Type B pancreatic cell (in vitro differentiated cells): ENCODE data around the gene DPM2. TPM values are rescaled to one million over a fixed set of nuclear protein-coding genes. Genes with fewer than 3 reads are reported as not detected.

ENCODE experiments used
- DNase-seq: peaks from one replicate; pipeline ENCODE4 v3.0.0; 2021; ENCODE audit warnings: mixed read lengths; ENCODE audit not compliant: unreplicated experiment; ENCODE audit errors: extremely low spot score
- H3K27ac Mint-ChIP-seq: 2 replicates; pipeline ENCODE4 v1.8.0; 2021; ENCODE audit warnings: mild to moderate bottlenecking, mixed read lengths
- H3K27me3 Mint-ChIP-seq: 2 replicates; pipeline ENCODE4 v1.8.0; 2021; ENCODE audit warnings: mixed read lengths
- H3K36me3 Mint-ChIP-seq: 2 replicates; pipeline ENCODE4 v1.8.0; 2021; ENCODE audit warnings: mixed read lengths
- H3K4me1 Mint-ChIP-seq: one replicate; pipeline ENCODE4 v1.8.0; 2021; ENCODE audit warnings: mixed read lengths; ENCODE audit not compliant: unreplicated experiment
- H3K4me3 Mint-ChIP-seq: 2 replicates; pipeline ENCODE4 v1.8.0; 2021; ENCODE audit warnings: mild to moderate bottlenecking, mixed read lengths
- H3K9me3 Mint-ChIP-seq: 2 replicates; pipeline ENCODE4 v1.8.0; 2021; ENCODE audit warnings: mixed read lengths
- CTCF ChIP-seq: fragments of 200-600 bp; sonication (generic); conservative IDR thresholded peaks from 2 replicates; pipeline ENCODE4 v1.5.0; 2021; ENCODE audit warnings: antibody characterized with exemption, mild to moderate bottlenecking
- total RNA-seq: library from RNA; stranded (reverse); gene quantifications from 2 replicates; pipeline ENCODE4 v1.2.1, GENCODE V29; 2021; ENCODE audit warnings: low replicate concordance

Gene DPM2
- total RNA-seq, 1 donor from 2014 or later = 41.6 TPM

DNA sequence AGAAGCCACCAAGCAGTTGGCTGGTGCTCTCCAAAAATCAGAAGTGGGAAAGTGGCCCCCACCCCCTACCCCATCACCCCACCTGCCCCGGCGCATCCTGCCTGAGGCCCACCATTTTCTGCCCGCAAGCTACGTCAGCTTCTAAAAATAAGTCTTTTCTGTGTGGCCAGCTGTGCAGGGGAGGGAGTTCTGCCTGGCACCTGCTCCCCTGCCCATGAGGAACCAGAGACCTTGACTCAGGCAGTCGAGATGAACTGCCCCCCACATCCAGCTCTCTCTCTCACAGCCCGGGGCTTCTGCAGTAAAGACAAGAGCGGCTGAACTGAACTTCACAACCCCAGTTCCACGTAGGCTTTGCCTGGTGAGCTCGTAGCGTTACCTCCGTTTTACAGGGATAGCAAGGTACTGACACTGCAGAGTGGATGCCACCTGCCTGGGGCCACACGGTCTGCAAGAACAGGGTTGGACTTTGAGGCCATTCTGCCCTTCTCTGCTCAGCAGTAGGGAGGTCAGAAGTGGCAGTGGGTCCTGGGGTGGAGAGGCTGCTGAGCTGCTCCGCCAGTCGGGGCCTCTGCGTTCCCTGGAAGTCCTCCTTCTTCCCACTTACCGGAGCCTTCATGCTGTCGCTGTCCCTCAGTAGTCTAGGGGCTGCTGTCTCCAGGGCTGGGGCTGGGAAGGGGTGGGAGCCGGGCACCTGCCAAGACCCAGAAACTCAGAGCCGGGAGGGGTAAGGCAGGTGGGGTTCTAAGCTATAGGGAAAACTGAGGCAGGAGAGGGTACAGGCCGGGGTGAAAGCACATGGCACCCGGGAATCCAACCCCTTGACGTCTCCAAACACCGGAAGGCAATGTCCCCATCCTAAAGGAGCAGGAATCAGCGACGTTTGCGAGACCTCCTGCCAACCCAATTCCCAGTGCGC is 21.6 kb downstream of the DPM2 start:
- Mint-ChIP-seq H3K9me3 (no peaks in the 10 kb centered on the region), H3K27me3 (no peaks in the 10 kb centered on the region), H3K27ac (no peak overlapping the region)

GRCh38 chr9:127915325-127915752 is 22.3 kb downstream of the DPM2 start:
- TF ChIP-seq CTCF = no peak
- Mint-ChIP-seq H3K36me3 (peaks cover 5% of the 10 kb centered on the region), H3K27me3 (no peaks in the 10 kb centered on the region), H3K27ac (no peak overlapping the region), H3K9me3 (no peaks in the 10 kb centered on the region), H3K4me1 (peaks cover 30% of the 10 kb centered on the region), H3K4me3 (no peak overlapping the region)
- DNase-seq = no peak

More for the DNA sequence above, 21.6 kb downstream of the DPM2 start:
- Mint-ChIP-seq H3K36me3 (peaks cover under 1% of the 10 kb centered on the region), H3K4me3 (peak overlapping the region; percentile 84), H3K4me1 (peaks cover 24% of the 10 kb centered on the region)
- no peak for TF ChIP-seq CTCF
- no peak for DNase-seq

DNA sequence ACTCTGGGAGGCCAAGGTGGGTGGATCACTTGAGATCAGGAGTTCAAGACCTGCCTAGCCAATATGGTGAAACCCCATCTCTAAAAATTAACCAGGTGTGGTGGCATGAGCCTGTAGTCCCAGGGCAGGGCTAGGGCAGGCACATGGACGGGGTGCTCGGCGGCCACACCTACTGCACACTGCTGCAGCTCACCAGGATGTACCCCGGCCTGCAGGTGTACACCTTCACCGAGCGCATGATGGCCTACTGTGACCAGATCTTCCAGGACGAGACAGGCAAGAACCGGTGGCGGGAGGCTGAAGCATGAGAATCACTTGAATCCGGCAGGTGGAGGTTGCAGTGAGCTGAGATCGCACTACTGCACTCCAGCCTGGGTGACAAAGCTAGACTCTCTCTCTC is 24.0 kb downstream of the DPM2 start:
- no peak overlapping the region for H3K4me3 Mint-ChIP-seq
- H3K27ac Mint-ChIP-seq = no peak overlapping the region
- peaks cover 5% of the 10 kb centered on the region for H3K36me3 Mint-ChIP-seq
- DNase-seq = no peak
- no peaks in the 10 kb centered on the region for H3K9me3 Mint-ChIP-seq
- no peak for TF ChIP-seq CTCF
- H3K27me3 Mint-ChIP-seq = no peaks in the 10 kb centered on the region
- H3K4me1 Mint-ChIP-seq = peaks cover 20% of the 10 kb centered on the region

DNA sequence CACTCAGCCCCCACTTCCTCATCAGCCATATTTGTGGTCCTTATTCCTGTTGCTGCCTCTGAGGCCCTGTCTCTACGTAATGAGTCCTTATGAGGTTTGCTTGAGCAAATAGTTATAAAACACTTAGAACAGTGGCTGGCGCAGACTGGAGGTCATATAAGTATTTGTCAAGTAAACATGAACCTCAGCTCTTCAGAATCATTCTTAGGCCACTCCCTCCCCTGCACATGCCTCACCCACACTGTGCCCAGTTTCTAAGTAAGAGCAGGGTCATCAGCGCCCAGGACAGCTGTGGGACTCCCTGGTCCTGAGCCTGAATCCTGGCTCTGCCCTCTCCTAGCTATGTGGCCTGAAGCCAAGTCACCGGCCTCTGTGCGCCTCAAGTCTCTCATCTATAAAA is 24.8 kb downstream of the DPM2 start:
- H3K36me3 Mint-ChIP-seq = peaks cover 5% of the 10 kb centered on the region
- H3K27me3 Mint-ChIP-seq = no peaks in the 10 kb centered on the region
- H3K9me3 Mint-ChIP-seq = no peaks in the 10 kb centered on the region
- no peak overlapping the region for H3K4me3 Mint-ChIP-seq
- DNase-seq = no peak
- H3K4me1 Mint-ChIP-seq = peaks cover 15% of the 10 kb centered on the region
- no peak for TF ChIP-seq CTCF
- peak overlapping the region; percentile 53 for H3K27ac Mint-ChIP-seq

DNA sequence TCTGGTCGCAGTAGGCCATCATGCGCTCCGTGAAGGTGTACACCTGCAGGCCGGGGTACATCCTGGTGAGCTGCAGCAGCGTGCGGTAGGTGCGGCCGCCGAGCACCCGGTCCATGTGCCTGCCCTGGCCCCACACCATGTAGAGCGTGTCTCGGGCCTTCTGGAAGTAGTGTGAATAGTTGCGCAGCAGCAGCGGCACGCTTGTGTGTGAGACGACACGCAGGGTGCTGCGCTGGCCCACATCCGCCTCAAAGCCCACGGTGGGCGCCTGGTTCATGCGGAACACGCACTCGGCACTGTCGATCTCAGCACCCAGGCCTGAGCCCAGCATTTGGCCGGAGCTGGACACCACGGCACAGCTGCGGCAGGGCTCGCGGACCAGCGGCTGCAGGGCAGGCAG is 25.4 kb downstream of the DPM2 start:
- no peak overlapping the region for H3K4me3 Mint-ChIP-seq
- TF ChIP-seq CTCF = no peak

More for the DNA sequence above, 25.4 kb downstream of the DPM2 start:
- peaks cover 5% of the 10 kb centered on the region for H3K36me3 Mint-ChIP-seq
- no peak for DNase-seq
- no peaks in the 10 kb centered on the region for H3K9me3 Mint-ChIP-seq
- H3K27ac Mint-ChIP-seq = no peak overlapping the region
- peaks cover 15% of the 10 kb centered on the region for H3K4me1 Mint-ChIP-seq
- no peaks in the 10 kb centered on the region for H3K27me3 Mint-ChIP-seq
